WTC11 (cell line): ENCODE results near the gene ACTN1. TPM values are rescaled to one million over a fixed set of nuclear protein-coding genes. Genes with fewer than 3 reads are reported as not detected.
A peak's percentile ranks its signal among the peaks of the same experiment; 100 is the strongest.

Experiments
- ATAC-seq: fragments of 200-7000 bp; cut with Tn5 transposase; 2 replicates; pipeline ENCODE4 v1.10.0; 2021; ENCODE audit warnings: mild to moderate bottlenecking, moderate library complexity
- CTCF ChIA-PET: fragments of 300-600 bp; sonication (Branson Sonifier 250); formaldehyde crosslinking; loops from one replicate; lab custom pipeline; 2021; ENCODE audit warnings: antibody characterized with exemption; lab: Charles Lee
- POLR2A ChIA-PET: fragments of 350-600 bp; sonication (Branson Sonifier 250); formaldehyde crosslinking; loops from one replicate; lab custom pipeline; 2021; ENCODE audit warnings: antibody characterized with exemption; lab: Charles Lee
- DNase-seq: peaks from one replicate; pipeline ENCODE4 v3.0.0; 2021; ENCODE audit warnings: low spot score
- H3K27ac Mint-ChIP-seq: 2 replicates; pipeline ENCODE4 v1.8.0; 2021; ENCODE audit warnings: mixed read lengths
- H3K27me3 Mint-ChIP-seq: 2 replicates; pipeline ENCODE4 v1.8.0; 2021; ENCODE audit warnings: low read depth, mild to moderate bottlenecking, moderate library complexity, mixed read lengths
- H3K36me3 Mint-ChIP-seq: 2 replicates; pipeline ENCODE4 v1.8.0; 2021; ENCODE audit warnings: mixed read lengths
- H3K4me1 Mint-ChIP-seq: 2 replicates; pipeline ENCODE4 v1.8.0; 2022; ENCODE audit warnings: mixed read lengths
- H3K4me3 Mint-ChIP-seq: 2 replicates; pipeline ENCODE4 v1.8.0; 2021; ENCODE audit warnings: mild to moderate bottlenecking, moderate library complexity, mixed read lengths
- H3K9me3 Mint-ChIP-seq: 2 replicates; pipeline ENCODE4 v1.8.0; 2021; ENCODE audit warnings: mixed read lengths
- ATF6 ChIP-seq: sonication (generic); formaldehyde crosslinking; IDR thresholded peaks from 2 replicates; pipeline ENCODE4 v1.8.1; 2023; ENCODE audit warnings: mild to moderate bottlenecking, missing genetic modification reagents
- CREM ChIP-seq: sonication (generic); formaldehyde crosslinking; IDR thresholded peaks from 2 replicates; pipeline ENCODE4 v1.8.1; 2022; ENCODE audit warnings: mild to moderate bottlenecking, missing genetic modification reagents, moderate library complexity
- CTCF ChIP-seq: fragments of 200-600 bp; IDR thresholded peaks from 2 replicates; pipeline ENCODE4 v1.8.0; 2022; ENCODE audit warnings: antibody characterized with exemption
- ELF4 ChIP-seq: sonication (generic); formaldehyde crosslinking; IDR thresholded peaks from 2 replicates; pipeline ENCODE4 v1.8.1; 2022; ENCODE audit warnings: low read depth, mild to moderate bottlenecking, moderate library complexity, missing genetic modification reagents
- ERG ChIP-seq: fragments of 250-450 bp; sonication (Bioruptor Pico); IDR thresholded peaks from 2 replicates; pipeline ENCODE4 v1.8.0; 2021; ENCODE audit warnings: mild to moderate bottlenecking
- ETV6 ChIP-seq: sonication (generic); formaldehyde crosslinking; IDR thresholded peaks from 2 replicates; pipeline ENCODE4 v1.8.1; 2022; ENCODE audit warnings: mild to moderate bottlenecking, missing genetic modification reagents
- GABPB1 ChIP-seq: sonication (generic); formaldehyde crosslinking; IDR thresholded peaks from 2 replicates; pipeline ENCODE4 v1.8.1; 2023; ENCODE audit warnings: mild to moderate bottlenecking, missing genetic modification reagents
- GRHL2 ChIP-seq: fragments of 250-450 bp; sonication (Bioruptor Pico); IDR thresholded peaks from 2 replicates; pipeline ENCODE4 v1.8.0; 2022; ENCODE audit warnings: mild to moderate bottlenecking, moderate library complexity; ENCODE audit not compliant: insufficient replicate concordance, severe bottlenecking
- HMGXB4 ChIP-seq: sonication (generic); formaldehyde crosslinking; IDR thresholded peaks from 2 replicates; pipeline ENCODE4 v1.8.1; 2023; ENCODE audit warnings: mild to moderate bottlenecking, moderate library complexity, missing genetic modification reagents
- IRF1 ChIP-seq: sonication (generic); formaldehyde crosslinking; IDR thresholded peaks from 2 replicates; pipeline ENCODE4 v1.8.0; 2023; ENCODE audit warnings: missing genetic modification reagents
- JUN ChIP-seq: sonication (generic); formaldehyde crosslinking; IDR thresholded peaks from 2 replicates; pipeline ENCODE4 v1.8.0; 2023; ENCODE audit warnings: mild to moderate bottlenecking, missing genetic modification reagents
- KAT7 ChIP-seq: sonication (generic); formaldehyde crosslinking; IDR thresholded peaks from 2 replicates; pipeline ENCODE4 v1.8.1; 2023; ENCODE audit warnings: missing genetic modification reagents, mild to moderate bottlenecking, borderline replicate concordance
- MAX ChIP-seq: sonication (generic); formaldehyde crosslinking; IDR thresholded peaks from 2 replicates; pipeline ENCODE4 v1.8.0; 2022; ENCODE audit warnings: mild to moderate bottlenecking, missing genetic modification reagents
- NFYB ChIP-seq: sonication (generic); formaldehyde crosslinking; conservative IDR thresholded peaks from 2 replicates; pipeline ENCODE4 v1.8.0; 2022; ENCODE audit warnings: low read depth, missing genetic modification reagents
- PREB ChIP-seq: sonication (generic); formaldehyde crosslinking; IDR thresholded peaks from 2 replicates; pipeline ENCODE4 v1.8.1; 2022; ENCODE audit warnings: mild to moderate bottlenecking, missing genetic modification reagents, moderate library complexity, borderline replicate concordance
- SMAD3 ChIP-seq: sonication (generic); formaldehyde crosslinking; IDR thresholded peaks from 2 replicates; pipeline ENCODE4 v1.8.0; 2022; ENCODE audit warnings: missing genetic modification reagents, mild to moderate bottlenecking, borderline replicate concordance
- SMAD4 ChIP-seq: sonication (generic); formaldehyde crosslinking; IDR thresholded peaks from 2 replicates; pipeline ENCODE4 v1.8.0; 2022; ENCODE audit warnings: mild to moderate bottlenecking, missing genetic modification reagents
- SOX15 ChIP-seq: fragments of 250-450 bp; sonication (Bioruptor Pico); IDR thresholded peaks from 2 replicates; pipeline ENCODE4 v1.9.0; 2021; ENCODE audit warnings: mild to moderate bottlenecking
- STAT6 ChIP-seq: sonication (generic); formaldehyde crosslinking; conservative IDR thresholded peaks from 2 replicates; pipeline ENCODE4 v1.8.1; 2023; ENCODE audit warnings: mild to moderate bottlenecking, low read depth, missing genetic modification reagents, moderate library complexity
- TEAD4 ChIP-seq: sonication (generic); formaldehyde crosslinking; IDR thresholded peaks from 2 replicates; pipeline ENCODE4 v1.8.0; 2022; ENCODE audit warnings: mild to moderate bottlenecking, missing genetic modification reagents
- ZMAT4 ChIP-seq: fragments of 250-450 bp; sonication (Bioruptor Pico); IDR thresholded peaks from 2 replicates; pipeline ENCODE4 v1.9.0; 2021; ENCODE audit warnings: mild to moderate bottlenecking
- ZNF121 ChIP-seq: sonication (generic); formaldehyde crosslinking; IDR thresholded peaks from 2 replicates; pipeline ENCODE4 v1.8.0; 2023; ENCODE audit warnings: missing genetic modification reagents
- ZNF232 ChIP-seq: sonication (generic); formaldehyde crosslinking; IDR thresholded peaks from 2 replicates; pipeline ENCODE4 v1.8.0; 2022; ENCODE audit warnings: mild to moderate bottlenecking, missing genetic modification reagents
- ZNF671 ChIP-seq: fragments of 250-450 bp; sonication (Bioruptor Pico); IDR thresholded peaks from 2 replicates; pipeline ENCODE4 v1.8.0; 2021; ENCODE audit warnings: mild to moderate bottlenecking
- total RNA-seq: library from RNA; stranded (reverse); gene quantifications from 3 replicates; pipeline ENCODE4 v1.2.3, GENCODE V29; 2021

The ACTN1 gene
- total RNA-seq, 1 experiment from 2014 or later = 196 TPM

GRCh38 chr14:68968051-68968450, 11.1 kb downstream of the ACTN1 start:
- ChIA-PET POLR2A (no interaction called here), CTCF (interaction anchor here (1.0 to 1.3 kb wide), 2 partner anchors 67 to 124 kb away, joined by 3 to 4 read pairs; no protein-coding TSS in a partner anchor)
- H3K9me3 Mint-ChIP-seq = no peaks in the 10 kb centered on the region
- no peaks in the 10 kb centered on the region for H3K27me3 Mint-ChIP-seq
- TF ChIP-seq ETV6 (CRISPR knock-in tag) (no peak), ZNF232 (CRISPR knock-in tag) (no peak), TEAD4 (CRISPR knock-in tag) (no peak), JUN (CRISPR knock-in tag) (no peak), NFYB (CRISPR knock-in tag) (no peak), CREM (CRISPR knock-in tag) (no peak), ATF6 (no peak), STAT6 (no peak)
- ATAC-seq = no peak
- H3K4me3 Mint-ChIP-seq = no peak overlapping the region
- peaks cover 10% of the 10 kb centered on the region for H3K36me3 Mint-ChIP-seq
- peak overlapping the region; percentile 53; the same call in 1 of the 2 replicates for H3K27ac Mint-ChIP-seq
- no peak for DNase-seq
- peaks cover 85% of the 10 kb centered on the region for H3K4me1 Mint-ChIP-seq

- TF ChIP-seq SMAD3 = no peak
- no peak for TF ChIP-seq ZNF121 (CRISPR knock-in tag)
- TF ChIP-seq ERG (CRISPR knock-in tag) = no peak
- TF ChIP-seq SMAD4 = no peak
- TF ChIP-seq IRF1 (CRISPR knock-in tag) = no peak
- TF ChIP-seq ZNF671 = no peak
- TF ChIP-seq ELF4 = no peak
- no peak for TF ChIP-seq KAT7 (CRISPR knock-in tag)
- no peak for TF ChIP-seq HMGXB4 (CRISPR knock-in tag)
- TF ChIP-seq SOX15 = no peak
- no peak for TF ChIP-seq MAX (CRISPR knock-in tag)
- TF ChIP-seq CTCF = no peak
- TF ChIP-seq GRHL2 = no peak
- no peak for TF ChIP-seq PREB (CRISPR knock-in tag)
- no peak for TF ChIP-seq ZMAT4
- TF ChIP-seq GABPB1 (CRISPR knock-in tag) = no peak
- ChIA-PET POLR2A (interaction anchor here (1.2 kb wide), 1 partner anchor 9 kb away, joined by 3 read pairs; no protein-coding TSS in a partner anchor), CTCF (interaction anchor here (1.0 to 2.4 kb wide), 2 partner anchors 25 to 123 kb away, joined by 3 to 6 read pairs; no protein-coding TSS in a partner anchor)
- ATAC-seq = no peak
- peak overlapping the region; percentile 53; the same call in 1 of the 2 replicates for H3K27ac Mint-ChIP-seq
- no peaks in the 10 kb centered on the region for H3K27me3 Mint-ChIP-seq
- H3K36me3 Mint-ChIP-seq = peaks cover 4% of the 10 kb centered on the region
- H3K4me3 Mint-ChIP-seq = no peak overlapping the region
- no peaks in the 10 kb centered on the region for H3K9me3 Mint-ChIP-seq
- peaks cover 90% of the 10 kb centered on the region for H3K4me1 Mint-ChIP-seq
- no peak for DNase-seq
Observed at GRCh38 chr14:68967459-68967940, 11.6 kb downstream of the ACTN1 start.
